ENCODE data around the gene ATAD3C.

GRCh38 chr1:1423245-1423597 is 26.3 kb upstream of the ATAD3C start:
- TF ChIP-seq POLR2A (IDR thresholded peaks at IDR 0.05; ENCODE audit: low read depth, low read length) (no peak), CTCF (conservative IDR thresholded peaks at IDR 0.05; ENCODE audit: low read depth, low read length) (no peak)
